Small intestine (tissue), 7 donors: ENCODE results near the gene ABI3BP. TPM values are rescaled to one million over a fixed set of nuclear protein-coding genes. Genes with fewer than 3 reads are reported as not detected.

Source experiments
- DNase-seq, 2 donors: peaks; one replicate each; pipeline versions ENCODE4 v3.0.0 to v3.0.0-alpha.2; 2013
- FAIRE-seq: peaks from 2 replicates; lab custom pipeline; 2012; peaks lifted over from hg19 to GRCh38; lab: Jason Lieb, UNC
- H3K27ac ChIP-seq, 3 donors: one replicate each; pipeline ENCODE4 v1.5.1; 2013; ENCODE audit warnings: low read length in 2 of 3, mild to moderate bottlenecking in 2 of 3, control low read depth in 1 of 3, inconsistent platforms in 1 of 3, low read depth in 1 of 3, moderate library complexity in 1 of 3
- H3K27me3 ChIP-seq, 3 donors: one replicate each; pipeline ENCODE4 v1.6.1; 2013; ENCODE audit warnings: low read length in 3 of 3, inconsistent platforms in 1 of 3; ENCODE audit not compliant: control insufficient read depth in 3 of 3, insufficient read depth in 3 of 3
- H3K36me3 ChIP-seq, 3 donors: one replicate each; pipeline ENCODE4 v1.6.1; 2013; ENCODE audit warnings: low read length in 3 of 3, inconsistent platforms in 1 of 3, low read depth in 1 of 3, mild to moderate bottlenecking in 1 of 3, moderate library complexity in 1 of 3; ENCODE audit not compliant: control insufficient read depth in 3 of 3, insufficient read depth in 2 of 3
- H3K4me1 ChIP-seq, 3 donors: one replicate each; pipeline ENCODE4 v1.6.1; 2013; ENCODE audit warnings: low read length in 2 of 3, inconsistent platforms in 1 of 3, low read depth in 1 of 3, mild to moderate bottlenecking in 1 of 3, moderate library complexity in 1 of 3; ENCODE audit not compliant: control insufficient read depth in 3 of 3, insufficient read depth in 2 of 3
- H3K4me3 ChIP-seq, 3 donors: one replicate each; pipeline ENCODE4 v1.5.1; 2013; ENCODE audit warnings: low read length in 3 of 3, control low read depth in 1 of 3, inconsistent platforms in 1 of 3, low read depth in 1 of 3, mild to moderate bottlenecking in 1 of 3, moderate library complexity in 1 of 3
- H3K9me3 ChIP-seq, 2 donors: one replicate each; pipeline ENCODE4 v1.6.1; 2013; ENCODE audit warnings: low read depth in 1 of 2, low read length in 1 of 2; ENCODE audit not compliant: control insufficient read depth in 2 of 2, insufficient read depth in 1 of 2
- WGBS, 3 donors: extraction: QIAGEN DNeasy Blood & Tissue Kit; methylation state at CpG; one replicate each; pipeline ENCODE4 v1.1.7; 2013; 5-methylcytosine and 5-hydroxymethylcytosine counted together
- polyA plus RNA-seq, 4 donors: library from polyadenylated mRNA; stranded (reverse) in 3 of 4; unstranded in 1 of 4; fragments of 200-250 nt in 3 of 4; fragments of 120-200 nt in 1 of 4; gene quantifications; one replicate each; pipeline versions ENCODE4 v1.2.1 to v1.2.3, GENCODE V29; 2013
- donor health status: healthy with polysubstance abuse.
- donor health status: control.
- donor health status: control.
- donor health status: Bipolar disorder and iron deficiency.
- donor health status: healthy.

The ABI3BP gene
- polyA plus RNA-seq, 4 donors = 0.54 to 122 (median 14.4) TPM; not detected in 1

- FAIRE-seq (no peak), DNase-seq (no peak)
- Histone ChIP-seq H3K9me3 (no peaks in the 10 kb centered on the region), H3K27ac (no peak overlapping the region), H3K4me1 (peaks cover 0 to 2% (median 0%) of the 10 kb centered on the region in 3 donors), H3K4me3 (no peak overlapping the region), H3K36me3 (peaks cover 4 to 24% (median 5%) of the 10 kb centered on the region in 3 donors), H3K27me3 (no peaks in the 10 kb centered on the region)
- 90 to 98% (median 97%) methylated on average over 1 of the region's 1 CpG for WGBS, 3 donors
Observed at GRCh38 chr3:100726706-100727105, 266.5 kb downstream of the ABI3BP start.

- Histone ChIP-seq H3K36me3 (peaks cover 4 to 22% (median 7%) of the 10 kb centered on the region in 3 donors), H3K4me3 (no peak overlapping the region), H3K27me3 (no peaks in the 10 kb centered on the region), H3K4me1 (peaks cover 0 to 2% (median 0%) of the 10 kb centered on the region in 3 donors), H3K9me3 (no peaks in the 10 kb centered on the region), H3K27ac (no peak overlapping the region)
- WGBS, 3 donors = 79 to 94% (median 83%) methylated on average over 3 of the region's 3 CpGs
- no peak for FAIRE-seq
- peak; percentile 21 to 77 for DNase-seq
Observed at GRCh38 chr3:100725935-100726513, 267.2 kb downstream of the ABI3BP start.

- FAIRE-seq = no peak
- H3K27ac ChIP-seq = no peak overlapping the region
- H3K9me3 ChIP-seq = no peaks in the 10 kb centered on the region
- H3K4me3 ChIP-seq = no peak overlapping the region
- no peak for DNase-seq
- no peaks in the 10 kb centered on the region for H3K27me3 ChIP-seq
- H3K36me3 ChIP-seq = peaks cover 3 to 24% (median 9%) of the 10 kb centered on the region in 3 donors
- H3K4me1 ChIP-seq = peaks cover 0 to 4% (median 2%) of the 10 kb centered on the region in 3 donors
- WGBS, 3 donors = 80 to 93% (median 88%) methylated on average over 5 of the region's 5 CpGs
Observed at GRCh38 chr3:100720426-100720825, 272.8 kb downstream of the ABI3BP start.

- DNase-seq = no peak
- no peaks in the 10 kb centered on the region for H3K9me3 ChIP-seq
- no peak overlapping the region for H3K27ac ChIP-seq
- no peak overlapping the region for H3K4me3 ChIP-seq
- H3K4me1 ChIP-seq = peaks cover 0 to 4% (median 2%) of the 10 kb centered on the region in 3 donors
- H3K36me3 ChIP-seq = peaks cover 10 to 21% (median 12%) of the 10 kb centered on the region in 3 donors
- WGBS, 3 donors = 55 to 59% (median 58%) methylated on average over 1 of the region's 1 CpG
- H3K27me3 ChIP-seq = no peaks in the 10 kb centered on the region
- FAIRE-seq = no peak
Observed at GRCh38 chr3:100719136-100719535, 274.1 kb downstream of the ABI3BP start.

GRCh38 chr3:100717637-100718487, 275.4 kb downstream of the ABI3BP start:
- peaks cover 12 to 25% (median 14%) of the 10 kb centered on the region in 3 donors for H3K36me3 ChIP-seq
- WGBS, 3 donors = 61 to 92% (median 67%) methylated on average over 4 of the region's 4 CpGs

GRCh38 chr3:100717063-100717462, 276.2 kb downstream of the ABI3BP start:
- WGBS, 3 donors = 71 to 82% (median 73%) methylated on average over 2 of the region's 2 CpGs
- Histone ChIP-seq H3K36me3 (peaks cover 12 to 25% (median 14%) of the 10 kb centered on the region in 3 donors), H3K27me3 (no peaks in the 10 kb centered on the region), H3K4me1 (peaks cover 2 to 4% (median 4%) of the 10 kb centered on the region in 3 donors), H3K4me3 (no peak overlapping the region), H3K9me3 (no peaks in the 10 kb centered on the region), H3K27ac (no peak overlapping the region)
- FAIRE-seq (no peak), DNase-seq (no peak)

More at GRCh38 chr3:100717637-100718487, 275.4 kb downstream of the ABI3BP start:
- Histone ChIP-seq H3K27me3 (no peaks in the 10 kb centered on the region), H3K9me3 (no peaks in the 10 kb centered on the region), H3K4me1 (peaks cover 2 to 4% (median 2%) of the 10 kb centered on the region in 3 donors), H3K27ac (no peak overlapping the region), H3K4me3 (no peak overlapping the region)
- FAIRE-seq (no peak), DNase-seq (peak; percentile 14 to 43)

- H3K36me3 ChIP-seq = peaks cover 10 to 21% (median 11%) of the 10 kb centered on the region in 3 donors
- no peaks in the 10 kb centered on the region for H3K9me3 ChIP-seq
- no peak for FAIRE-seq
- no peak overlapping the region for H3K4me3 ChIP-seq
- no peak overlapping the region for H3K27ac ChIP-seq
- DNase-seq = no peak
- no peaks in the 10 kb centered on the region for H3K27me3 ChIP-seq
- peaks cover 4 to 12% (median 8%) of the 10 kb centered on the region in 3 donors for H3K4me1 ChIP-seq
Observed at GRCh38 chr3:100715176-100715575, 278.0 kb downstream of the ABI3BP start.

GRCh38 chr3:100710261-100710968, 282.8 kb downstream of the ABI3BP start:
- Histone ChIP-seq H3K27me3 (no peaks in the 10 kb centered on the region), H3K27ac (peak overlapping the region; percentile 87 to 96 (median 96)), H3K9me3 (peaks cover 0 to 3% of the 10 kb centered on the region in 2 donors), H3K4me1 (peaks cover 5 to 18% (median 8%) of the 10 kb centered on the region in 3 donors), H3K36me3 (peaks cover 4 to 11% (median 10%) of the 10 kb centered on the region in 3 donors), H3K4me3 (peak overlapping the region; percentile 84 to 89 (median 85))
- WGBS, 3 donors = 5 to 16% (median 7%) methylated on average over 8 of the region's 8 CpGs
- DNase-seq (peak; percentile 82 to 90), FAIRE-seq (no peak)
